ENCODE measurements around the gene CNRIP1. TPM values are rescaled to one million over a fixed set of nuclear protein-coding genes. Genes with fewer than 3 reads are reported as not detected.

Gene CNRIP1
- total and polyA plus RNA-seq, 2 of the 4 experiments (the other 2 are of a cell fraction): 23.3 to 32.7 TPM

DNA sequence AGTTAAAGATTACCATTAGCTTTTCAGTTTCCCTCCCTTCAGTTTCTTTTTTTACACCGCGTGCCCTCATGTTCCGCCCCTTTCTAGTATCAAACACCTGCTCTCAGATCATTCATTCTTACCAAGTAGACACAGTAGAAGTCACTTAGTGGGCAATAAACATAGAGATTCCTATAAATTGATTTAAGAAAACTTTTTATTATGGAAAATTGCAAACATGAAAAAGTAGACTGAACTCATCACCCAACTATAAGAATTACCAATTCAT is 21.2 kb upstream of the CNRIP1 start:
- no peaks in the 10 kb centered on the region for H3K9me1 ChIP-seq (ENCODE audit: insufficient read depth, low read length)
- no peak overlapping the region for H3K4me2 ChIP-seq (ENCODE audit: low read depth, low read length)
- H3K9me3 ChIP-seq (ENCODE audit: control insufficient read depth, insufficient read depth, low read length): no peaks in the 10 kb centered on the region
- POLR2A ChIA-PET (ENCODE audit: unreplicated experiment): no interaction called here
- no peak overlapping the region for H2AFZ ChIP-seq (replicated peaks; ENCODE audit: low read length, poor library complexity)
- no peaks in the 10 kb centered on the region for H3K4me1 ChIP-seq (ENCODE audit: control insufficient read depth, insufficient read depth, low read length)
- no peak overlapping the region for H2AK5ac ChIP-seq (ENCODE audit: low read depth, low read length)
- in situ Hi-C loops (cut with MboI; ENCODE audit: low sequenced_read_pairs) (no loop called here), dilution Hi-C loops (cut with HindIII; ENCODE audit: low sequenced_read_pairs, unreplicated experiment) (no loop called here), intact Hi-C loops (cut with micrococcal nuclease) (no loop called here)
- no peaks in the 10 kb centered on the region for H3K79me1 ChIP-seq (ENCODE audit: low read depth in 1 of 2, low read length in 2 of 2)
- no TSS peak for BruUV-seq (replicated peaks)
- no peak overlapping the region for H3K9ac ChIP-seq (ENCODE audit: low read depth, low read length)
- H4K5ac ChIP-seq (ENCODE audit: low read depth, low read length): no peak overlapping the region
- H2BK20ac ChIP-seq (ENCODE audit: low read depth, low read length): no peak overlapping the region
- no peak for TF ChIP-seq RFX5 (IDR thresholded peaks at IDR 0.05; ENCODE audit: low read depth, low read length)
- TF ChIP-seq, protein P1, sequence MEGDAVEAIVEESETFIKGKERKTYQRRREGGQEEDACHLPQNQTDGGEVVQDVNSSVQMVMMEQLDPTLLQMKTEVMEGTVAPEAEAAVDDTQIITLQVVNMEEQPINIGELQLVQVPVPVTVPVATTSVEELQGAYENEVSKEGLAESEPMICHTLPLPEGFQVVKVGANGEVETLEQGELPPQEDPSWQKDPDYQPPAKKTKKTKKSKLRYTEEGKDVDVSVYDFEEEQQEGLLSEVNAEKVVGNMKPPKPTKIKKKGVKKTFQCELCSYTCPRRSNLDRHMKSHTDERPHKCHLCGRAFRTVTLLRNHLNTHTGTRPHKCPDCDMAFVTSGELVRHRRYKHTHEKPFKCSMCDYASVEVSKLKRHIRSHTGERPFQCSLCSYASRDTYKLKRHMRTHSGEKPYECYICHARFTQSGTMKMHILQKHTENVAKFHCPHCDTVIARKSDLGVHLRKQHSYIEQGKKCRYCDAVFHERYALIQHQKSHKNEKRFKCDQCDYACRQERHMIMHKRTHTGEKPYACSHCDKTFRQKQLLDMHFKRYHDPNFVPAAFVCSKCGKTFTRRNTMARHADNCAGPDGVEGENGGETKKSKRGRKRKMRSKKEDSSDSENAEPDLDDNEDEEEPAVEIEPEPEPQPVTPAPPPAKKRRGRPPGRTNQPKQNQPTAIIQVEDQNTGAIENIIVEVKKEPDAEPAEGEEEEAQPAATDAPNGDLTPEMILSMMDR (conservative IDR thresholded peaks at IDR 0.05; ENCODE audit: low read depth, low read length): no peak
- no peak for TF ChIP-seq MAZ (IDR thresholded peaks at IDR 0.05; ENCODE audit: borderline replicate concordance, low read depth, low read length)
- TF ChIP-seq, protein P2, sequence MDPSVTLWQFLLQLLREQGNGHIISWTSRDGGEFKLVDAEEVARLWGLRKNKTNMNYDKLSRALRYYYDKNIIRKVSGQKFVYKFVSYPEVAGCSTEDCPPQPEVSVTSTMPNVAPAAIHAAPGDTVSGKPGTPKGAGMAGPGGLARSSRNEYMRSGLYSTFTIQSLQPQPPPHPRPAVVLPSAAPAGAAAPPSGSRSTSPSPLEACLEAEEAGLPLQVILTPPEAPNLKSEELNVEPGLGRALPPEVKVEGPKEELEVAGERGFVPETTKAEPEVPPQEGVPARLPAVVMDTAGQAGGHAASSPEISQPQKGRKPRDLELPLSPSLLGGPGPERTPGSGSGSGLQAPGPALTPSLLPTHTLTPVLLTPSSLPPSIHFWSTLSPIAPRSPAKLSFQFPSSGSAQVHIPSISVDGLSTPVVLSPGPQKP (IDR thresholded peaks at IDR 0.05; ENCODE audit: borderline replicate concordance, low read depth, low read length): no peak
- TF ChIP-seq MAFK (IDR thresholded peaks at IDR 0.05; ENCODE audit: low read depth, low read length): no peak
- TF ChIP-seq CEBPB (IDR thresholded peaks at IDR 0.05; ENCODE audit: low read depth, low read length): no peak
- no peak for TF ChIP-seq MXI1 (IDR thresholded peaks at IDR 0.05; ENCODE audit: borderline replicate concordance, low read depth, low read length)
- no peak for TF ChIP-seq RCOR1 (IDR thresholded peaks at IDR 0.05; ENCODE audit: insufficient replicate concordance, low read length)
- TF ChIP-seq SMC3 (IDR thresholded peaks at IDR 0.05; ENCODE audit: low read depth, low read length): no peak
- TF ChIP-seq NFE2L2 (IDR thresholded peaks at IDR 0.05; ENCODE audit: low read depth, low read length): no peak
- TF ChIP-seq CHD1 (IDR thresholded peaks at IDR 0.05; ENCODE audit: low read depth, low read length): no peak
- no peak for TF ChIP-seq BHLHE40 (IDR thresholded peaks at IDR 0.05; ENCODE audit: low read depth, low read length)
- TF ChIP-seq POLR2A (IDR thresholded peaks at IDR 0.05; ENCODE audit: low read depth, low read length): no peak
- TF ChIP-seq, protein P3, sequence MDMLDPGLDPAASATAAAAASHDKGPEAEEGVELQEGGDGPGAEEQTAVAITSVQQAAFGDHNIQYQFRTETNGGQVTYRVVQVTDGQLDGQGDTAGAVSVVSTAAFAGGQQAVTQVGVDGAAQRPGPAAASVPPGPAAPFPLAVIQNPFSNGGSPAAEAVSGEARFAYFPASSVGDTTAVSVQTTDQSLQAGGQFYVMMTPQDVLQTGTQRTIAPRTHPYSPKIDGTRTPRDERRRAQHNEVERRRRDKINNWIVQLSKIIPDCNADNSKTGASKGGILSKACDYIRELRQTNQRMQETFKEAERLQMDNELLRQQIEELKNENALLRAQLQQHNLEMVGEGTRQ (IDR thresholded peaks at IDR 0.05; ENCODE audit: low read depth, low read length): no peak
- no peak for TF ChIP-seq RAD21 (IDR thresholded peaks at IDR 0.05; ENCODE audit: low read length)
- H3K23ac ChIP-seq (ENCODE audit: low read depth, low read length): no peak overlapping the region
- no peak overlapping the region for H4K8ac ChIP-seq (ENCODE audit: low read depth in 2 of 2, low read length in 2 of 2)
- H4K20me1 ChIP-seq (ENCODE audit: insufficient read depth, low read length): no peaks in the 10 kb centered on the region
- H3K4me3 ChIP-seq (ENCODE audit: insufficient read depth, low read depth, low read length): no peak overlapping the region
- no peak overlapping the region for H3K14ac ChIP-seq (replicated peaks; ENCODE audit: low read depth, low read length)
- H3K36me3 ChIP-seq (ENCODE audit: control insufficient read depth, insufficient read depth, low read length): no peaks in the 10 kb centered on the region
- ATAC-seq (ENCODE audit: low read depth) (no peak), DNase-seq (no peak)
- H3K56ac ChIP-seq (ENCODE audit: extremely low read depth, insufficient read depth, low read length): no peak overlapping the region
- no peak overlapping the region for H2BK5ac ChIP-seq (ENCODE audit: low read depth, low read length, poor library complexity, severe bottlenecking)
- H3K4ac ChIP-seq (ENCODE audit: low read depth, low read length): no peak overlapping the region
- no peaks in the 10 kb centered on the region for H3K27me3 ChIP-seq (ENCODE audit: control insufficient read depth, insufficient read depth, low read length)
- H2BK15ac ChIP-seq (ENCODE audit: low read depth, low read length): no peak overlapping the region
- H2AK9ac ChIP-seq (replicated peaks; ENCODE audit: low read depth, low read length, poor library complexity): no peak overlapping the region
- H4K91ac ChIP-seq (ENCODE audit: insufficient read depth, low read depth, low read length): no peak overlapping the region
- no CpG with 5 or more reads among the region's 3 CpGs for WGBS, 2 experiments (ENCODE audit: extremely low coverage in 2 of 2, insufficient read length in 1 of 2)
- H2BK120ac ChIP-seq (ENCODE audit: low read depth, low read length): no peak overlapping the region
- CTCF ChIA-PET: no interaction called here
- H3K18ac ChIP-seq (ENCODE audit: low read depth, low read length): no peak overlapping the region
- no peak overlapping the region for H3K27ac ChIP-seq (ENCODE audit: insufficient read depth, low read length)
